ENCODE results near the gene ST6GALNAC5. TPM values are rescaled to one million over a fixed set of nuclear protein-coding genes. Genes with fewer than 3 reads are reported as not detected.

ST6GALNAC5 gene
- total RNA-seq, 1 donor from 2014 or later: 35.9 TPM

Small RNA genes lying within 50 kb of the gene (small RNA-seq; reads per million reads assigned to genes)
- 0.09 reads per million for gene MIR7156
